ENCODE measurements around the gene BICD2.
"Not testable (repeated sequence)": the region's sequence is repeated elsewhere in the genome, so short reads cannot be mapped to it uniquely, and the experiment has no call there.

The BICD2 gene

GRCh38 chr9:92764381-92764987 lies at the start of gene BICD2:
TSS of gene BICD2 (minus strand) at chr9:92764833. CDS start at chr9:92764744, 89 bp downstream.
- TF ChIP-seq BACH2 (CRISPR knock-in tag; IDR thresholded peaks at IDR 0.05; ENCODE audit: borderline replicate concordance) (no peak), OSR1 (CRISPR knock-in tag; IDR thresholded peaks at IDR 0.05) (no peak), CSDC2 (CRISPR knock-in tag; IDR thresholded peaks at IDR 0.05) (no peak), ZNF8 (CRISPR knock-in tag; IDR thresholded peaks at IDR 0.05) (no peak), ZNF70 (CRISPR knock-in tag; IDR thresholded peaks at IDR 0.05) (no peak), ZFP30 (CRISPR knock-in tag; IDR thresholded peaks at IDR 0.05) (no peak), ZNF565 (CRISPR knock-in tag; conservative IDR thresholded peaks at IDR 0.05; ENCODE audit: low read depth) (no peak), TCF4 (CRISPR knock-in tag; IDR thresholded peaks at IDR 0.05; ENCODE audit: borderline replicate concordance) (no peak), GLIS3 (CRISPR knock-in tag; IDR thresholded peaks at IDR 0.05) (no peak), PPARA (CRISPR knock-in tag; IDR thresholded peaks at IDR 0.05; ENCODE audit: borderline replicate concordance) (no peak), SNAI2 (CRISPR knock-in tag; IDR thresholded peaks at IDR 0.05) (no peak), PATZ1 (CRISPR knock-in tag; IDR thresholded peaks at IDR 0.05; ENCODE audit: borderline replicate concordance) (no peak), POU6F1 (CRISPR knock-in tag; IDR thresholded peaks at IDR 0.05; ENCODE audit: borderline replicate concordance, low read depth) (no peak), TOX (CRISPR knock-in tag; IDR thresholded peaks at IDR 0.05; ENCODE audit: borderline replicate concordance) (no peak), ISL1 (CRISPR knock-in tag; IDR thresholded peaks at IDR 0.05) (no peak), CSRNP3 (CRISPR knock-in tag; IDR thresholded peaks at IDR 0.05) (no peak), ZC3H10 (CRISPR knock-in tag; IDR thresholded peaks at IDR 0.05) (no peak)
- no peak for ATAC-seq

DNA sequence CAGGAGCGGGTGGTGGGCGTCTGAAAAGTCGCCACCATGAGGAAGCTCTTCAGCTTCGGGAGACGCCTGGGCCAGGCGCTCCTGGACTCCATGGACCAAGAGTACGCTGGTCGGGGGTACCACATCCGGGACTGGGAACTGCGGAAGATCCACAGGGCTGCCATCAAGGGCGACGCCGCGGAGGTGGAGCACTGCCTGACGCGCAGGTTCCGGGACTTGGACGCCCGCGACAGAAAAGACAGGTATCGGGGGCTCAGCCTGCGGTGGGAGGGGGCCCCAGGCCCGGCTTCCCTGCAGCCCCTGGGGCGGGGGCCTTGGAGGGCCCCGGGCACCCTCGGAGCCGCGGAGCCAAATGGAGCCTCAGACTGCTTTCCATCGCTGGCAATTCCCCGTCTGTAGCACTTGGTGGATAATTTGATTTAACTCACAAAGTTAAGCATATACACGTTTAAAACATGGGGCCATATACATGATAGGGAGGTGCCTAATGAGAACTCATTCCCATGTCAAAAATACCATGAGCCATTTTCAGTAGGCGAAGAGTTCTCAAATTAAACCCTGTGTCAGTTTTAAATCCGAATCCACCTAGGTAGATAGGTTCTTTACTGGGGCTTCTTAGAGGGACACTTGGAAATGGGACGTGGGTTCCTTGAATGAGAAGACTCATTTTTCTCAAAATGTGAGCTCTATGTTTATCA lies 45.1 kb upstream of the BICD2 start:
- ATAC-seq: not testable (repeated sequence)

- peak; percentile 79 for ATAC-seq
- TF ChIP-seq BACH2 (CRISPR knock-in tag; IDR thresholded peaks at IDR 0.05; ENCODE audit: borderline replicate concordance) (no peak), ZNF8 (CRISPR knock-in tag; IDR thresholded peaks at IDR 0.05) (no peak), TOX (CRISPR knock-in tag; IDR thresholded peaks at IDR 0.05; ENCODE audit: borderline replicate concordance) (no peak), GLIS3 (CRISPR knock-in tag; IDR thresholded peaks at IDR 0.05) (no peak), TCF4 (CRISPR knock-in tag; IDR thresholded peaks at IDR 0.05; ENCODE audit: borderline replicate concordance) (no peak), RARB (CRISPR knock-in tag; IDR thresholded peaks at IDR 0.05) (no peak), ZFP30 (CRISPR knock-in tag; IDR thresholded peaks at IDR 0.05) (no peak), ZC3H10 (CRISPR knock-in tag; IDR thresholded peaks at IDR 0.05) (no peak), PPARA (CRISPR knock-in tag; IDR thresholded peaks at IDR 0.05; ENCODE audit: borderline replicate concordance) (no peak), OSR1 (CRISPR knock-in tag; IDR thresholded peaks at IDR 0.05) (no peak), SNAI2 (CRISPR knock-in tag; IDR thresholded peaks at IDR 0.05) (no peak), CSDC2 (CRISPR knock-in tag; IDR thresholded peaks at IDR 0.05) (no peak), ZNF70 (CRISPR knock-in tag; IDR thresholded peaks at IDR 0.05) (no peak), CSRNP3 (CRISPR knock-in tag; IDR thresholded peaks at IDR 0.05) (no peak), TSHZ2 (CRISPR knock-in tag; IDR thresholded peaks at IDR 0.05) (no peak), ISL1 (CRISPR knock-in tag; IDR thresholded peaks at IDR 0.05) (no peak), ARNTL (CRISPR knock-in tag; IDR thresholded peaks at IDR 0.05; ENCODE audit: borderline replicate concordance, low read depth) (no peak)
- TF ChIP-seq, protein P1, sequence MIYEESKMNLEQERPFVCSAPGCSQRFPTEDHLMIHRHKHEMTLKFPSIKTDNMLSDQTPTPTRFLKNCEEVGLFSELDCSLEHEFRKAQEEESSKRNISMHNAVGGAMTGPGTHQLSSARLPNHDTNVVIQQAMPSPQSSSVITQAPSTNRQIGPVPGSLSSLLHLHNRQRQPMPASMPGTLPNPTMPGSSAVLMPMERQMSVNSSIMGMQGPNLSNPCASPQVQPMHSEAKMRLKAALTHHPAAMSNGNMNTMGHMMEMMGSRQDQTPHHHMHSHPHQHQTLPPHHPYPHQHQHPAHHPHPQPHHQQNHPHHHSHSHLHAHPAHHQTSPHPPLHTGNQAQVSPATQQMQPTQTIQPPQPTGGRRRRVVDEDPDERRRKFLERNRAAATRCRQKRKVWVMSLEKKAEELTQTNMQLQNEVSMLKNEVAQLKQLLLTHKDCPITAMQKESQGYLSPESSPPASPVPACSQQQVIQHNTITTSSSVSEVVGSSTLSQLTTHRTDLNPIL (CRISPR knock-in tag; IDR thresholded peaks at IDR 0.05; ENCODE audit: low read depth): no peak
Measured at GRCh38 chr9:92808726-92809451, 44.3 kb upstream of the BICD2 start.

All from SK-N-SH treated with all-trans-retinoic acid at 6 μM for 48 hours (cell line).